HG03457 (cell line): Measurements from ENCODE around the gene ARL15.
"Not testable (repeated sequence)": the region's sequence is repeated elsewhere in the genome, so short reads cannot be mapped to it uniquely, and the experiment has no call there.

Source experiments
- ATAC-seq: cut with Tn5 transposase; IDR thresholded peaks from one replicate; pipeline ENCODE4 v1.9.1; 2021; ENCODE audit warnings: moderate number of reproducible peaks; ENCODE audit not compliant: unreplicated experiment

ARL15 gene

GRCh38 chr5:53997736-53998627 lies 312.4 kb downstream of the ARL15 start:
- no peak for ATAC-seq

- no peak for ATAC-seq
Observed at GRCh38 chr5:53996008-53996407, 314.4 kb downstream of the ARL15 start.

- ATAC-seq = no peak
Observed at GRCh38 chr5:53994148-53994547, 316.2 kb downstream of the ARL15 start.

GRCh38 chr5:53991942-53992341 lies 318.4 kb downstream of the ARL15 start:
- no peak for ATAC-seq

GRCh38 chr5:53987101-53987500 lies 323.3 kb downstream of the ARL15 start:
- ATAC-seq = no peak

GRCh38 chr5:53985796-53986195 lies 324.6 kb downstream of the ARL15 start:
- ATAC-seq = no peak

- ATAC-seq = no peak
Observed at GRCh38 chr5:53984971-53985370, 325.4 kb downstream of the ARL15 start.

GRCh38 chr5:53983568-53984460 lies 326.6 kb downstream of the ARL15 start:
- ATAC-seq = no peak

- not testable (repeated sequence) for ATAC-seq
Observed at GRCh38 chr5:53982319-53982718, 328.1 kb downstream of the ARL15 start.

GRCh38 chr5:53980061-53980460 lies 330.3 kb downstream of the ARL15 start:
- ATAC-seq = no peak

- no peak for ATAC-seq
Observed at GRCh38 chr5:53974021-53974420, 336.4 kb downstream of the ARL15 start.

GRCh38 chr5:53972314-53972713 lies 338.1 kb downstream of the ARL15 start:
- no peak for ATAC-seq

GRCh38 chr5:53971551-53971950 lies 338.8 kb downstream of the ARL15 start:
- ATAC-seq = no peak

GRCh38 chr5:53971131-53971530 lies 339.2 kb downstream of the ARL15 start:
- ATAC-seq = no peak

GRCh38 chr5:53970475-53970874 lies 339.9 kb downstream of the ARL15 start:
- ATAC-seq = no peak

GRCh38 chr5:53969176-53969730 lies 341.1 kb downstream of the ARL15 start:
- ATAC-seq = no peak

GRCh38 chr5:53965459-53965858 lies 344.9 kb downstream of the ARL15 start:
- ATAC-seq = no peak

- ATAC-seq = no peak
Observed at GRCh38 chr5:53963958-53964357, 346.4 kb downstream of the ARL15 start.

GRCh38 chr5:53962306-53962705 lies 348.1 kb downstream of the ARL15 start:
- no peak for ATAC-seq

GRCh38 chr5:53956632-53957031 lies 353.7 kb downstream of the ARL15 start:
- ATAC-seq = no peak

- ATAC-seq = no peak
Observed at GRCh38 chr5:53956196-53956595, 354.2 kb downstream of the ARL15 start.
